Epithelial cell of esophagus (primary cell): ENCODE measurements around the gene AQP4.

Source experiments
- DNase-seq: peaks from one replicate; pipeline ENCODE4 v3.0.0; 2010; ENCODE audit warnings: low read depth
- H3K4me3 ChIP-seq: 2 replicates; pipeline ENCODE4 v1.5.1; 2011; ENCODE audit warnings: mild to moderate bottlenecking, low read length, control low read depth
- TF ChIP-seq, protein P1 (sequence below): IDR thresholded peaks from 2 replicates; pipeline ENCODE4 v1.5.1; 2011; ENCODE audit warnings: low read depth, mild to moderate bottlenecking, low read length, control low read depth, inconsistent platforms; ENCODE audit not compliant: insufficient read depth; ENCODE audit errors: missing control alignments

AQP4 gene, protein sequence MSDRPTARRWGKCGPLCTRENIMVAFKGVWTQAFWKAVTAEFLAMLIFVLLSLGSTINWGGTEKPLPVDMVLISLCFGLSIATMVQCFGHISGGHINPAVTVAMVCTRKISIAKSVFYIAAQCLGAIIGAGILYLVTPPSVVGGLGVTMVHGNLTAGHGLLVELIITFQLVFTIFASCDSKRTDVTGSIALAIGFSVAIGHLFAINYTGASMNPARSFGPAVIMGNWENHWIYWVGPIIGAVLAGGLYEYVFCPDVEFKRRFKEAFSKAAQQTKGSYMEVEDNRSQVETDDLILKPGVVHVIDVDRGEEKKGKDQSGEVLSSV

GRCh38 chr18:26865557-26865956 is at the start of gene AQP4:
Gene AQP4 (minus strand): TSS chr18:26865707. CDS start chr18:26865689, 18 bp downstream.
- no peak for DNase-seq
- H3K4me3 ChIP-seq: no peak within 1 kb of the TSS
- TF ChIP-seq, protein P1, sequence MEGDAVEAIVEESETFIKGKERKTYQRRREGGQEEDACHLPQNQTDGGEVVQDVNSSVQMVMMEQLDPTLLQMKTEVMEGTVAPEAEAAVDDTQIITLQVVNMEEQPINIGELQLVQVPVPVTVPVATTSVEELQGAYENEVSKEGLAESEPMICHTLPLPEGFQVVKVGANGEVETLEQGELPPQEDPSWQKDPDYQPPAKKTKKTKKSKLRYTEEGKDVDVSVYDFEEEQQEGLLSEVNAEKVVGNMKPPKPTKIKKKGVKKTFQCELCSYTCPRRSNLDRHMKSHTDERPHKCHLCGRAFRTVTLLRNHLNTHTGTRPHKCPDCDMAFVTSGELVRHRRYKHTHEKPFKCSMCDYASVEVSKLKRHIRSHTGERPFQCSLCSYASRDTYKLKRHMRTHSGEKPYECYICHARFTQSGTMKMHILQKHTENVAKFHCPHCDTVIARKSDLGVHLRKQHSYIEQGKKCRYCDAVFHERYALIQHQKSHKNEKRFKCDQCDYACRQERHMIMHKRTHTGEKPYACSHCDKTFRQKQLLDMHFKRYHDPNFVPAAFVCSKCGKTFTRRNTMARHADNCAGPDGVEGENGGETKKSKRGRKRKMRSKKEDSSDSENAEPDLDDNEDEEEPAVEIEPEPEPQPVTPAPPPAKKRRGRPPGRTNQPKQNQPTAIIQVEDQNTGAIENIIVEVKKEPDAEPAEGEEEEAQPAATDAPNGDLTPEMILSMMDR: no peak

DNA sequence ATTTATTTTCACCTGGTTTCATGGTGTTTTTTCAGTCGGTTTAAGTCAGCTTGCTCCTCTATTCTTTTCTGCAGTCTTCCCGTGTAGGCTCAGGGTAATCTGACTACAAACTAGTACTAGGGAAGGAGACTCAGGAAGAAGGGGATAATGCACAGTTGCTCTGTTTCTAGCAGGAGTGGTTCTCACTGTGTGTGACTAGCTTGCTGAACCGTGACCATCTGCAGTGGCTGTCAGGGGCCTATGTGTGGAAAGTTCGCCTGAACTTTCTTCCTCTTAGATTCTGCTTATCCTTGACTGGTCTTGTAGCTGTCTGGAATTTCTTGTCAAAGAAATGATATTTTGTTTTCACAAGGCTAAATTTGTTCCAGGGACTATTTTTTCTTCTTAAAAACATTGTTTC is 46.3 kb upstream of the AQP4 start:
- TF ChIP-seq, protein P1: no peak
- H3K4me3 ChIP-seq: no peak overlapping the region
- DNase-seq: no peak

- no peak for DNase-seq
- TF ChIP-seq, protein P1: no peak
- H3K4me3 ChIP-seq: no peak overlapping the region
These were observed 44.2 kb upstream of the AQP4 start for GRCh38 chr18:26909599-26910290.

DNA sequence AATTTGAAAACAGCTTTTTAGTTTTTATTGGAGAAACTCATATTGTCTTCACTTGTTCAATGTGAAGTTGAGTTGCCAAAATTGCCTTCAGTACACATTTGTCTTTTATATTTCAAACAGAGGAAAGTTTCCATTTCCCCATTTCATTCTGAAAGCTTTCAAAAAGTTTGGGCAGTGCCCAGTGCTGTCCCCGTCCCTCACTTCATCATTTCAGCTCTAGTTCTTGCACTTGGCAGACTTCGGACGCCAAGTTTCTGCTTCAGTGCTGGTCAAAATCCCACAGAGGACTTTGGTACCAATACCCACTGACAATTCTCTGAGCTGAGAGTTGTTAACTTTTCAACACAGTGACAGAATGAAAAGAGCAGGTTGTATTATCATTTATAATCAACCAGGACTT is 43.4 kb upstream of the AQP4 start:
- no peak for DNase-seq
- TF ChIP-seq, protein P1: no peak
- H3K4me3 ChIP-seq: no peak overlapping the region

GRCh38 chr18:26902291-26902690 is 36.8 kb upstream of the AQP4 start:
- no peak overlapping the region for H3K4me3 ChIP-seq
- TF ChIP-seq, protein P1: no peak
- DNase-seq: no peak

DNA sequence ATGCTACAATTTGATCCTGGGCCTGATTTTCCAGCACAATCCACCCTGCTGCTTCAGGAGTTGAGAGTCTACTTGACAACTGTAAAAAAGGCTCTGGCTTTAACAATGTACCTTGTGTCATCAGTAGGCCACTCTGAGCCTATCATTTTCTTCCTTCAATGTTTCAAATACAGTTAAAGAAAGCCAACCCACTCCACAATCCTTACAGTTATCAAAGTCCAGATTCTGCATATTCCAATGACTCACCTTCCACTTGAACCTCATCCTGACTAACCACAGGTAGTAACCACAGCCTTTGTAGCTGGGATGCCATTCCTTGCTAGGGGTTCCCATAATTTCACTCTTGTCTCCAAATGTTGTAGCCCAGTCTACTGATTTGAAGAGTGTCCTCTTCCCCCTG is 35.5 kb upstream of the AQP4 start:
- H3K4me3 ChIP-seq: no peak overlapping the region
- TF ChIP-seq, protein P1: no peak
- no peak for DNase-seq
